Activated B cell treated with CpG ODN at 0.5 μM for 24 hours (primary cell): ENCODE measurements around the gene MGRN1. TPM values are rescaled to one million over a fixed set of nuclear protein-coding genes. Genes with fewer than 3 reads are reported as not detected.

ENCODE experiments used
- ATAC-seq: fragments of 200-7000 bp; cut with Tn5 transposase; one replicate; pipeline ENCODE4 v1.10.0; 2021; ENCODE audit warnings: low read depth, mild to moderate bottlenecking, moderate library complexity
- CTCF ChIA-PET: fragments of 350-600 bp; sonication (Branson Sonifier 250); formaldehyde crosslinking; loops from one replicate; lab custom pipeline; 2021; ENCODE audit warnings: antibody characterized with exemption; lab: Charles Lee
- POLR2A ChIA-PET: fragments of 350-600 bp; sonication (Branson Sonifier 250); formaldehyde crosslinking; loops from one replicate; lab custom pipeline; 2021; ENCODE audit warnings: antibody characterized with exemption; lab: Charles Lee
- DNase-seq: peaks from one replicate; pipeline ENCODE4 v3.0.0; 2022
- H3K27ac Mint-ChIP-seq: one replicate; pipeline ENCODE4 v1.8.0; 2020; ENCODE audit warnings: mixed read lengths
- H3K27me3 Mint-ChIP-seq: one replicate; pipeline ENCODE4 v1.8.0; 2021; ENCODE audit warnings: mixed read lengths
- H3K36me3 Mint-ChIP-seq: one replicate; pipeline ENCODE4 v1.8.0; 2021; ENCODE audit warnings: low read depth, mixed read lengths
- H3K4me1 Mint-ChIP-seq: one replicate; pipeline ENCODE4 v1.8.0; 2021; ENCODE audit warnings: mixed read lengths
- H3K4me3 Mint-ChIP-seq: one replicate; pipeline ENCODE4 v1.8.0; 2020; ENCODE audit warnings: mild to moderate bottlenecking, mixed read lengths
- H3K9me3 Mint-ChIP-seq: one replicate; pipeline ENCODE4 v1.8.0; 2020; ENCODE audit warnings: mixed read lengths
- intact Hi-C: fragments of 100-400 bp; cut with micrococcal nuclease; formaldehyde crosslinking; loops from one replicate; pipeline ENCODE4 v1.15.1; 2024
- total RNA-seq: library from RNA; stranded (reverse); gene quantifications from 2 replicates; pipeline ENCODE4 v1.2.3, GENCODE V29; 2022
- TF ChIP-seq, protein P1 (sequence below): fragments of 200-600 bp; IDR thresholded peaks from one replicate; pipeline ENCODE4 v1.8.0; 2022; ENCODE audit warnings: antibody characterized with exemption, mild to moderate bottlenecking

MGRN1 gene
- total RNA-seq, 1 donor from 2014 or later, result 88.6 TPM

DNA sequence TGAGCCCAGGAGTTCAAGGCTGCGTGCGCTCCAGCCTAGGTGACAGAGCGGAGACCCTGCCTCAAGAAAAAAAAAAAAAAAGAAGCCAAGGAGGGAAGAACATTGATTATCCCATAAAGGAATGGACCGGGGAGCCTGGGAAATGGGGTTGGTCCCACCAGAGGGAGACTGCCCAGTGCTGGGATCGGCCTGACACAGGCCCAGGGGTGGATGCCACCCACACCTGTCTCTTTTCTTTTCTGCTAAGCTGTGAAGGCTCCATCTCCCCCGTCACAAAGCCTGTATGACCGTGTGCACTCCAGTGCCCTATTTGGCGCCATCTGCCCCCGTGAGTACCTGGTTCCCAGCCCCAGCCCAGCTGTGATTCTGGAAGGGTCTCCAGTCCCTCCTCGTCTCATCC lies 25.6 kb upstream of the MGRN1 start:
- no peak for ATAC-seq

DNA sequence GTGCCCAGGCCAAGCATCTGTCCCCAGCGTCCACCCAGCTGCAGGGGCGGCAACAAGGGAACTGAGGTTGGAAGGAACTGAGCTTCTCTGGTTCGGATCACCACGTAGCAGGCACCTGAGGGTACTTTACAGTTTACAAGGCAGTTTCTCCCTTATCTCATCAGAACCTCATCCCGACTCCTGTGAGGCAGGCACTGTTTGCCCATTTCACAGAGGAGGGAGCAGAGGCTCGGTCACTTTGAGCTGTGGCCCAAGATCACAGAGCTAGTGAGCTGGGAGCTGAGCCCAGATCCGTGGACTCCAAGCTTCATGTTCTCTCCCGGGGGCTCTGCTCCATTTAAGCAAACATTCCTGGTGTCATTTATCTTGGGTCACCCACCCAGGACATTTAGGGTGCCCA lies 25.1 kb upstream of the MGRN1 start:
- intact Hi-C loops, result no loop called here
- TF ChIP-seq, protein P1, sequence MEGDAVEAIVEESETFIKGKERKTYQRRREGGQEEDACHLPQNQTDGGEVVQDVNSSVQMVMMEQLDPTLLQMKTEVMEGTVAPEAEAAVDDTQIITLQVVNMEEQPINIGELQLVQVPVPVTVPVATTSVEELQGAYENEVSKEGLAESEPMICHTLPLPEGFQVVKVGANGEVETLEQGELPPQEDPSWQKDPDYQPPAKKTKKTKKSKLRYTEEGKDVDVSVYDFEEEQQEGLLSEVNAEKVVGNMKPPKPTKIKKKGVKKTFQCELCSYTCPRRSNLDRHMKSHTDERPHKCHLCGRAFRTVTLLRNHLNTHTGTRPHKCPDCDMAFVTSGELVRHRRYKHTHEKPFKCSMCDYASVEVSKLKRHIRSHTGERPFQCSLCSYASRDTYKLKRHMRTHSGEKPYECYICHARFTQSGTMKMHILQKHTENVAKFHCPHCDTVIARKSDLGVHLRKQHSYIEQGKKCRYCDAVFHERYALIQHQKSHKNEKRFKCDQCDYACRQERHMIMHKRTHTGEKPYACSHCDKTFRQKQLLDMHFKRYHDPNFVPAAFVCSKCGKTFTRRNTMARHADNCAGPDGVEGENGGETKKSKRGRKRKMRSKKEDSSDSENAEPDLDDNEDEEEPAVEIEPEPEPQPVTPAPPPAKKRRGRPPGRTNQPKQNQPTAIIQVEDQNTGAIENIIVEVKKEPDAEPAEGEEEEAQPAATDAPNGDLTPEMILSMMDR, result no peak

More for the DNA sequence above, 25.6 kb upstream of the MGRN1 start:
- no peaks in the 10 kb centered on the region for H3K9me3 Mint-ChIP-seq
- ChIA-PET POLR2A (interaction anchor here (0.6 kb wide), 1 partner anchor 17 kb away, joined by 4 read pairs; no protein-coding TSS in a partner anchor), CTCF (no interaction called here)
- TF ChIP-seq, protein P1, result no peak
- intact Hi-C loops, result no loop called here
- no peaks in the 10 kb centered on the region for H3K36me3 Mint-ChIP-seq
- no peaks in the 10 kb centered on the region for H3K4me1 Mint-ChIP-seq
- peaks cover 9% of the 10 kb centered on the region for H3K27me3 Mint-ChIP-seq
- no peak overlapping the region for H3K4me3 Mint-ChIP-seq
- DNase-seq, result no peak
- H3K27ac Mint-ChIP-seq, result no peak overlapping the region

DNA sequence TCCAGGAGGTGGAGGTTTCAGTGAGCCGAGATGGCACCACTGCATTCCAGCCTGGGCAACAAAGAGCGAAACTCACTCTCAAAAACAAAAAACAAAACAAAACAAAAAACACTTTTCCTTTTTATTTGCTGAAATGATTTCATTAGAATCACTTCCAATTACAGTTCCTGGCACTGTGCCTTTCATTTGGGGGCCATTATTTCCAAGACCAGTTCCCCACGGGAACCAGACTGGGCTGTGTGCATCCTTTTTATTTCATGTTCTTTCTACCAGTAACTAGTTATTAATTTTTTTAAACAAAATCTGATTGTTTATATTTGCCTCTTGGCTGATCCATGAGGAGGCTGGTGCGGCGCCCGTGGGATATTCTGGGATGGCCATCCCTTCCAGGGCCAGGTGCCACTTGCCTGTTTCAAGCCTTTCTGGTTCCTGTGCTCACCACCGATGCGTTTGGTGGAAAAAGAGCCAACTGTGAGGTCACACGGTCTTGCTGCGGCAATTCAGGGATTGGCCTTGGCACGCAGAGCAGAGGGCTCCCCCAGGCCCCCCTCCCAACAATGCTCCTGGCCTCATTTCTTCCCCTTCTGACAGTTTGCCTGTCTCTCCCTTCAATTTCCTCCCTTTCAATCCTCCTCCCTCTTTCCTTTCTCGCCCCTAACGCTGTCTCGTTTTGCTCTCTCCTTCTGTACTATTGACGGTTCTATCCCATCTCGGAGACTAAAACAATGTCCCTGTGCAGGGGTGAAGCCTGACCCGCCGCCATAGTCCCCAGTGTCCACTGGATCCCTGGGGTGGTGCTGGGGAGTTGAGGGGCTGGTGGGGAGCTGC lies 23.4 kb upstream of the MGRN1 start:
- TF ChIP-seq, protein P1, result no peak
- Mint-ChIP-seq H3K27ac (no peak overlapping the region), H3K4me1 (no peaks in the 10 kb centered on the region), H3K4me3 (no peak overlapping the region), H3K36me3 (no peaks in the 10 kb centered on the region), H3K9me3 (no peaks in the 10 kb centered on the region), H3K27me3 (peaks cover 5% of the 10 kb centered on the region)
- ChIA-PET CTCF (no interaction called here), POLR2A (no interaction called here)
- intact Hi-C loops, result no loop called here
- ATAC-seq, result no peak
- no peak for DNase-seq

More for the DNA sequence above, 25.1 kb upstream of the MGRN1 start:
- Mint-ChIP-seq H3K9me3 (no peaks in the 10 kb centered on the region), H3K27me3 (peaks cover 9% of the 10 kb centered on the region), H3K4me1 (no peaks in the 10 kb centered on the region), H3K4me3 (no peak overlapping the region), H3K27ac (no peak overlapping the region), H3K36me3 (no peaks in the 10 kb centered on the region)
- CTCF ChIA-PET, result no interaction called here
- POLR2A ChIA-PET, result interaction anchor here (0.6 kb wide), 1 partner anchor 17 kb away, joined by 4 read pairs; no protein-coding TSS in a partner anchor
- DNase-seq, result no peak
- no peak for ATAC-seq

DNA sequence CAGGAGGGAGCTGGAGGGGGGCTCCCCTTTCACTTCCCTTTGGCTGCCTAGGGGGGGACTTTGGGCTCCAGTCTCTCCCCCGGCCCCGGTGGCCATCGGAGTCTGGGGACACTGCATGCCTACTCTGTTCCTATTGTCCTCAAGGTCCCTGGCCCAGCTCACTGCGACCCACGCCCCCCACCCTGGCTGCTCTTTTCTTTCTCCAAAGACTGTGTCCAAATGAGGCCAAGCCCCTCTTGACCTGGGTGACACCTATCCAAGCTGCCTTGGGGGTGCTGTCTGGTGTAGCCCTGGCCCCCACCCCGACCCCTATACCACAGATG lies 22.8 kb upstream of the MGRN1 start:
- intact Hi-C loops, result no loop called here
- DNase-seq, result no peak
- ChIA-PET CTCF (no interaction called here), POLR2A (no interaction called here)
- Mint-ChIP-seq H3K4me1 (no peaks in the 10 kb centered on the region), H3K4me3 (no peak overlapping the region), H3K27me3 (peaks cover 3% of the 10 kb centered on the region), H3K27ac (no peak overlapping the region), H3K9me3 (no peaks in the 10 kb centered on the region), H3K36me3 (no peaks in the 10 kb centered on the region)
- no peak for ATAC-seq
- TF ChIP-seq, protein P1, result no peak

DNA sequence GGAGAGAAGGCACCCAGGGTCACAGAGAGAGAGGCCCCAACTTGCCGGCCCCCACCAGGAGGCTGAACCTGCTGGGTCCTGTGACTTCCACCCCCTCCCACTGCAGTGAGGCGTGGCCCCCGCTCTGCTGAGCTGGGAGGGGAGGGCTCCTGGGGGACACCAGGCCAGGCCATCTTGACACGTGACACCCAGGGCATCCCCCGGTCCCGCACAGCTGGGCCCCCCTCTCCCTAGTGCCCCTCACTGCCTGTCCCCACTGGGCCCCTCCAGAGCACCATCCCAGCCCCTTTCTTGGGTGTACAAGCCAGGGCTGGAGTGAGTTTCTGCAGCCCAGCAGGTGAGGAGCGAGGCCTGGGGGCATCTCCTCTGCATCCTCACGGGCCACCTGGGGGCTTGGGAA lies 22.3 kb upstream of the MGRN1 start:
- Mint-ChIP-seq H3K27me3 (peaks cover 2% of the 10 kb centered on the region), H3K4me1 (no peaks in the 10 kb centered on the region), H3K4me3 (no peak overlapping the region), H3K9me3 (no peaks in the 10 kb centered on the region), H3K36me3 (peaks cover 4% of the 10 kb centered on the region), H3K27ac (no peak overlapping the region)
- CTCF ChIA-PET, result no interaction called here
- POLR2A ChIA-PET, result interaction anchor here (0.6 kb wide), 1 partner anchor 26 kb away, joined by 3 read pairs; no protein-coding TSS in a partner anchor
- intact Hi-C loops, result no loop called here
- ATAC-seq (no peak), DNase-seq (no peak)
- TF ChIP-seq, protein P1, result no peak
